Activated CD4-positive, CD25-positive, alpha-beta regulatory T cell treated with anti-CD3 and anti-CD28 coated beads, Interleukin-2, amount 50 U/mL, for 16 hours (primary cell): ENCODE results near the gene SOX15.
"Not testable (repeated sequence)": the region's sequence is repeated elsewhere in the genome, so short reads cannot be mapped to it uniquely, and the experiment has no call there.

Source experiments
- DNase-seq: peaks from one replicate; pipeline ENCODE4 v3.0.0-alpha.2; 2020; ENCODE audit warnings: low read depth, low spot score

SOX15 gene

DNA sequence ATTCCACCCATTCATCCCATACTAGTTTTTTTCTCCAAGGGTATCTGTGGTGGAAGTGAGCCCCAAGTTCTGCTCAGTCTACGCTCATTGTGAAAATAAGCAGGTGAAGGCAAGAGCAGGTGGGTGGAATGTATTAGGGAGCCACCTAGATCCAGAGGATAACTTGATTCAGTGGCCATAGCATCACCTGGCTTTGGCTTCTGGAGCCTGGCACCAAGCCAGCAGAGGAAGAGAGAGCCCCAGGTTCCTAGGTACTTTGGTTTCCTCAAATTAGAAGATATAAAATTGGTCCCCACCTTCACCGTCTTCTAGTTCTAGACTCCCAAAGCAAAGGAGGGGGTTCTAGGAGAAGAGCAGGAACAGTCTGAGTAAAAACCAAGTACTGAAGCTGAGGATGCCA lies 20.7 kb upstream of the SOX15 start:
- no peak for DNase-seq

DNA sequence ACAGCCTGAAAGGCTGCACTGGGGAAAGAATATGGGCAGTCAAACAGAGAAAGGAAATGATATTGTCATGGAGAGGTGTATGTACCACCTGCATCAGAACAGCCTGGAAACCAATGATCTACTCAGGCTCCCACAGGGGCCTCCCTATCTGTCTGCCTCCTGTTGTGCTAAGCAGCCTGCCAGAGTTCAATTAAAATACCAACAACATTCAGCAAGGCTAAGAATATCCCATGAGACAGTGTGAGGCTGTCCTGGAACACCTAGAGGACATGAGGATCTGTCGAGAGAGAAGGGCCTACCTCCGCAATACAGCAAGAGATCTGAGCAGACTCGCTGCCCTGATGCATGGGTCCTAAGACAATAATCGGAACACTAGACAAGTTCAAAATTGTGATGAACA lies 16.4 kb upstream of the SOX15 start:
- no peak for DNase-seq

DNA sequence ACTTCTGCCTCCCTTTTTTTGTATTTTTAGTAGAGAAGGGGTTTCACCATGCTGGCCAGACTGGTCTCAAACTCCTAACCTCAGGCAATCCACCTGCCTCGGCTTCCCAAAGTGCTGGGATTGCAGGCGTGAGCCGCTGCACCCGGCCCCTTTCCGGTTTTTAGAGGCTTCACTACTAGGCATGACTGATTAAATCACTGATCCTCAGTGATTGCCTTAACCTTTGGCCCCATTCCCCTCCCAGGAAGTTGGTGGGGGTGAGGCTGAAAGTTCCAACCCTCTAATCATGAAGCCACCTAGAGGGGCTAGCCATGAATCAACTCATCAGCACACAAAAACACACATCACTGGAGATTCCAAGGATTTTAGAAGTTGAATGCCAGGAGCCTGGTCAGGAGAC lies 7.7 kb upstream of the SOX15 start:
- DNase-seq = not testable (repeated sequence)

DNA sequence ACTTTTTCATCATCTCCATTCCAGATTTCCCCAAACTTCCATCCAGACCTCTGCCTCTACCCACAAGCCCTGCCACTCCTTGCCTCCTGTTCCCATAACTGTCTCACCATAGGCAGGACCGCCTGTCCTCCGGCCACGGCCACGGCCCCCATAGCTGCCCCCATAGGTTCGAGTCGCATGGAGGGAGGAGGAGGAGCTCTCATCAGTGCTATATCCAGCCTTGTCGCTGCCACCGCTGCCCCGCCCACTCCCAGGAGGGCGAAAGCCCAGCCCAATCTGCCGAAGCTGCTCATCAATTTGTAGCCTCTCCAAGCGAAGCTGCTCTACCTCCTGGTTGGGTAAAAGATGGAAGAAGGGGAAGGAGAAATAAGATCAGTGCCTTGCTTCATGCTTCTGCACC lies 3.4 kb upstream of the SOX15 start:
- DNase-seq = no peak

DNA sequence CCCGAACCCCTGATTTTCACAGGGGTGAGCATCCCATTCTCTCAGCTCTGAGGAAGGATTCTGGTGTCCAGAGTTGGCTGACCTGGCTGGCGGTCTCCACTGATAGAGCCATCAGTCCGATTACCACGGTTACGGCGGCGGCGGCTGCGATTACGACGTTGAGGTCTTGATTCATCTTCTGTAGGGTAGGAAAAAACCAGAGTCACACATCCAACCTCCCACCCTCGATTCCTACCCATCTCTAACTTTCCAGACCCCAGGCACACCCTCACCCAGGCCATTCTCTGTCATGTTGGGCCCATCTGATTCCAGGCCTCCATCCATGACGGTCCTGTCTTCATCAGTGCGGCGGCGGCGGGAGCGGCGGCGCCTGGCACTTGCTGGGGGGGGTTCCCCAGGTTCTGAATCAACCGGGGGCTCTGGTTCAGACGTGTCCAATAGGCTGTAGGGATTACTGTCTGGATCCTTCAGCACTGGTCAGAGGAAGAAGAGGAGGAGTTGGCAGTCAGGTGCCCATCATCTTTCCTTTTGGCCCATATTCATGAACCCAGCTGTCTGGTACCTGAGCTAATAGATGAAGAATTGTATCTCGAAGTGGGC lies 2.6 kb upstream of the SOX15 start:
- DNase-seq = no peak

DNA sequence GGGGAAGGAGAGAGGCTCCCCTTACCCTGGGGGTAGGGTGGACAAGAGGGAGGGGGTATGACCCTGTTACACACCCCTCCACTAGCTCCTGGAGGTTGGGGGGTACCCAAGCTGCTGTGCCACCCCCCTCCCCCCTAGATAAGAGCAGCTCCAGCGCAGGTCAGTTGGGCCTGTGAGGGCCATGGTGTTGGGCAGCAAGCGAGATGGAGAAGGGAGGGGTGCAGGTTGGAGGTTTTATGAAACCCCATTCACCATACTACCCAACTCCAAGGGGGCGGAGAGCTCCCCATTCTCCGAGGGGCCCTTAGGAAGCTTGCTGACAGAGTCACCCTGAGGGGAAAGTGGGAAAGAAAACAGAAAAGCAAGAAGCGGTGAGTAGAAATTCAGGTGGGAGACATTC lies 1.7 kb upstream of the SOX15 start:
- no peak for DNase-seq

DNA sequence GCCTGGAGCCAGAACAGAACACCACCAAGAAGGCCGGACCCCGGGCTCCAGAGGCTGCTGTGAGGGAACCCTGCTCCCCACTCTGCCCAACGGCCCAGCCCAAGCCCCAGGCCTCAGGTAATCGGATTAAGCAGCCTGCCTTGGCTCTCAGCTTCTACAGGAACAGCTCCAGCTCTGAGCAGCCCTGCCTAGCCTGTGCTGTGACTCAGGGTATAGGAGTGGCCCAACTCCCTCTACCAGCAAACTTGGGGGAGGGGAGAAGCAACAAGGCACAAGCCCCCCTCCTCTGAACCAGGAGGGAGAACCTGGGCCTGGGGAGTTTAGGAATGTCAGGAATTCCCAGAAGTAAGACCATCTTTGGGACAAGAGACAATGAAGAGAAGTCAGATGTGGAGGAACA lies 849 bp upstream of the SOX15 start:
- DNase-seq = no peak

DNA sequence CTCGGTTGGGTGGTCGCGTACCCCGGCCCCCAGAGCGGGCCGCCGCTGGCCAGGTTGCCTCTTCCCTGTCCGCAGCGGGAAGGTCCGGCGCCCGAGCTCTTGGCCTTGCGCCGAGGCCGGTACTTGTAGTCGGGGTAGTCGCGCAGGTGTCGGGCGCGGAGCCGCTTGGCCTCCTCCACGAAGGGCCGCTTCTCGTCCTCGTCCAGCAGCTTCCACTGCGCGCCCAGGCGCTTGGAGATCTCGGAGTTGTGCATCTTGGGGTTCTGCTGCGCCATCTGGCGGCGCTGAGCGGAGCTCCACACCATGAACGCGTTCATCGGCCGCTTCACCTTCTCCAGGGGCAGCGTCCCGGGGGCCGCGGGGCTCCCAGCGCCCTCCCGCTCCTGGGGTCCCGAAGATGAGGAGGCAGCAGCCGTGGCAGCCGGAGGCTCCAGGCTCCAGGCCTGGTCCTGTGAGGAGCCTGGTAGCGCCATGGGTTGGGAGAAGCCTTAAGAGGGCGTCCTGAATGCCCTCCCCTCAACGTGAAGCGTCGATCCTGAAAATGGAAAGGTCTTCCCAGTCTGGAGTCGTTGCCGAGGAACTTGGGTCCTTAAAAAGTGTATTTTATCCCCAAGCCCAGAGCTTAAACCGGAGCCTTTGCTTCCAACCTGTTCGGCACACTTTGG lies 558 bp downstream of the SOX15 start:
- no peak for DNase-seq

DNA sequence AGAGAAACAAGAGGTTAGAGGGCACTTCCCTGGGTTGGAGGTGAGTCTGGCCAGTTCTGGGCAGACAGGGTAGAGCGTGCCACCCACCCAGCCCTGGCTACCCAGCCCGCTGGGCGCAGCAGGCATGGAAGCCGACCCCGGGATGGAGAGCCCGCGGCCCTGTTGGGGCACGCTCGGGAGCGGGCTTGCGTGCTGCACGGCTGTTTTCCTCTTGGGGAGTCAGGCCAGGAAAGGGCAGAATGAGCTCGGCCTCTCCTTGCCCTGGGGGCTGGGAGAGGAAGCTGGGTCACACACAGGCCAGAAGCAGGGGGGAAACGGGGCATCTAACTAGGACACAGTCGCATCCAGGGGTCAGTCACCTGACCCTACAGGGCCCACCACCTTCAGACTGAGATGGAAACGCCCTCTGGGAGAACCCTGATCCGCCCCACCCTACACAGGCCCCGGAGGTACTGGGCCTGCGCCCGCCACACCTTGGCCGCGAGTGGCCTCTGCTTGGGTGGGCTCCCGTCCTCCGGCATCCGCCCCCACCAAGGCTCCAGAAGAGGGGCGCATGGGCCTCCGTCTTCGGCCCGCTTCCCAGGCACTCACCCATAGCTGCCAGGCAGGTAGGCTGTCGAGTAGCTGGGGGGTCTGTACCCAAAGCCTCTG lies 1.2 kb downstream of the SOX15 start:
- no peak for DNase-seq

DNA sequence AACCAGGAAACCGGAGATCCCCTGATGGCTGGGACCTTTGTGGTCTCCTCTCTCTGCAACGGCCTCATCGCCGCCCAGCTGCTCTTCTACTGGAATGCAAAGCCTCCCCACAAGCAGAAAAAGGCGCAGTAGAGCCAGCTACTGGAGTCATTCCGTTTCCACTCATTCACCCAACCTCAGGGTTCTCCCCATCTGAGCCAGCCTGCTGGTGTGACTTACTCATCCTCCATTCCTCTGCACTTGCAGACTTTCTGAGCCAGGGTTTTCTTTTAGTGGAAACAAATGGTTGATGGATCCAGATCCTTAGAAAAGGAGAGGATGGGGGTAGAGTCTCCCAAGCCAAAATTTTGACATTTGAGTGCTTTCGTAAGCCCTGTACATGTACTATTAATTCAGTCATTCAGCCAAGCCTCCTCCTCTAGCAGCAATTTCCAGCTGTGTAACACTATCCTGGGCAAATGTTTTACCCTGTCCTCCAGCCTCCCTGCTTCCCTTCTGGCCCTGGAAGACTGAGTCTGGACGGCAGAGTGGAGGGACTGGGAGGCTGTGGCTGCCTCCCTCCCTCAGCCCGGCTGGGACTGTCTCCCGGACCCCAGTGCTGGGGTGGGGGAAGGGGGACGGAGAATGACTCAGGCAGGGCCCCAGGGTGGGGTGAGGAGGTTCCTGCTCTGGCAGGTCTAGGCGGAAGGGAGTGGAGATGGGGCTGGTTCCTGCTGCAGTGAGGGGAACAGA lies 2.3 kb downstream of the SOX15 start:
- no peak for DNase-seq

DNA sequence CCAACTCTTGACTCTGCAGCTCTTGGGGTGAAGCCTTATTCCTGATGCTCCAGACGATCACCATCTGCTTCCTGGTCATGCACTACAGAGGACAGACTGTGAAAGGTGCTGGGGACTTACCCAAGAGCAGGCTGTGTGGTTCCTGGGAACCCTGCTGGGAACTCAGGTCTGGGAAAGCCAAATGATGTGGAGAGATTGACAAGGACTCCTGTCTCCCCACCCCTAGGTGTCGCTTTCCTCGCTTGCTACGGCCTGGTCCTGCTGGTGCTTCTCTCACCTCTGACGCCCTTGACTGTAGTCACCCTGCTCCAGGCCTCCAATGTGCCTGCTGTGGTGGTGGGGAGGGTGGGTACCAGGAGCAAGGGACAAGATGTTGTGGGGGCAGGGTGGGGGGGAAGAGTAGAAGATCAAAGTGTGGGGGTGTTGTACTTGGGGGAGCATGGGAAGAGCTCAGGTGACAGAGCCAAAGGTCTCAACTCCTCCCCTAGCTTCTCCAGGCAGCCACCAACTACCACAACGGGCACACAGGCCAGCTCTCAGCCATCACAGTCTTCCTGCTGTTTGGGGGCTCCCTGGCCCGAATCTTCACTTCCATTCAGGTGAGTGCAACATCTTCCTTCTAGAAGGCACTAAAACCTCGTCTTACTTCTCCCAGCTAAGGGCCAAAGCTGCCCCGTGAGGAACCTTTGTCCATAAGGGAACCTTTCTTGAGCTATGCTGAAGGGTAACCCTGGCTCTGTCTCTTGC lies 3.0 kb downstream of the SOX15 start:
- DNase-seq = no peak

DNA sequence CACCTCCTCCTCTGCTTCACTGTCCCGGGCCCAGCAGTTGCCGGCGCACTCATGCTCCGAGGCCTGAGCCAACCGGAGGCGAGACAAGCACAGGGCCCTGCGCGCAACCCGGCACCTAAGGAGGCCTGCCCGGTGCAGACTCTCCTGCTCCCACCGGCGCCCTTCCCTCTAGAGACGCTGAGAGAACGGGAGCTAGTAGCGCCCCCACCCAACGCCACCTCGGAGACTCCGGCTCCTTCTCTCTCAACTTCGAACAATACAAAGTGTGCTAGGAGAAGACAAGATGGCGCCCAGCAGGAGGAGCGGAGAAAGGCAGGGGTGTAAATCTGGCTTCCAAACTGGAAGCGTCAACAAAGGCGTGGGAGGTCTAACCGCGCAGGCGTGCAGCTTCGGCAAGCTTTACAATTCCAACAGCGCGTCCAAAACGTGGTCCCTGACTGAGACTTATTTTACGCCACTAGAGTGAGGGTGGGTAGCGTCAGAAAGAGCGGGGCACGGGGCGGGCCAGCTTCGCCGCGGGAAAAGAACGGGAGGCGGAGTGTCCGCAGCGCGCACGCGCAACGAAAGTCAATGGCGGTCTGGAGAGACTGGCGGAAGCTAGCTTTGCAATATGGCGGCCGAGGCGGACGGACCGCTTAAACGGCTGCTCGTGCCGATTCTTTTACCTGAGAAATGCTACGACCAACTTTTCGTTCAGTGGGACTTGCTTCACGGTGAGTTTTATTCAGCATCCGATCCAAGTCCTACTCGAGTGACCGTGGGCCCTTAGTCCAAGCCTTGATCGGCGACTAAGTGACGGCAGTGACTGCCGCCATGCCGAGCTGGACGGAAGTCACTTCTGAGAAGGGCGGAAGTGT lies 6.4 kb downstream of the SOX15 start, which contains the start of gene MPDU1:
MPDU1 (plus strand) TSS at position 600 of the 857 bp plus-strand sequence; CDS start at position 611, 11 bp downstream.
- DNase-seq = peak; percentile 87

DNA sequence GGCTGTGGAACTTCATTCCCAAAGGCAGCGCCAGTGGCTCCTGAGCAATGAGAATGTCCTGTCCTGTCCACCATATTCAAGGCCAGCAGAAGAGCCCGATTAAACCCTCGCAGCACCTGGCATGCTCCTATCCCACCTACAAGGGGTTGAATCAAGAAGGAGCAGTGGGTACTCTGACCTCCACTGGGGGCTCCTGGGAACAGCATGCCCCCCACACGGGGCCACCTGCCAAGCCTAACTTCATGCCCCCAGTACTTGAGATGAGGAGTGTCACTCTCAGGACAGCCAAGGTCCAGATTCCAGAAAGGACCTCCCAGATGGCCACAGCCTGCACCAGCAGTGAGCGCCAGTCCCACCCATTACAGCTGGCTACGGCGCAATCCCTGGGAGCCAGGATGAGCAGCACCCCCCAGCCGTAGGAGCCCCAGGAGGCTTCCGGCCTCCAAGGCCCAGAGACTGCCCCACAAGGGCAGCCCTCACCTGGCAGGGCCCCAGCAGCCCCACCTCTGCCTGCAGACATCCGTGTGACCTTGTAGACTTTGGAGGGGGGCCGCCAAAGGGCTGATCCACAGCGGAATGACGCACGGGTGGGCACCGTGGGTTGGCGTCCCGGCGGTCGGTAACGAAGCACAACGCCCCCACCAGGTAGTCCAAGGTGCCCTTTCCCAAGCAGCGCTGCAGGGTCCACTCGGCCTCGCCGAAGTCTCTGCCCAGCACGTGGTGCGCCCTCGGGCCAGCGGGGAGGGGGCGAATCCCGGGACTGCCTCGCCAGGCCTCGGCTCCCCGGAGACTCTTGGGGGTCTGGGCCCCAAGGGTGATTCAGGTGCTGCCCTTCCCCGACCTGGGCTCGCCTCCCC lies 7.3 kb downstream of the SOX15 start:
- DNase-seq = no peak

DNA sequence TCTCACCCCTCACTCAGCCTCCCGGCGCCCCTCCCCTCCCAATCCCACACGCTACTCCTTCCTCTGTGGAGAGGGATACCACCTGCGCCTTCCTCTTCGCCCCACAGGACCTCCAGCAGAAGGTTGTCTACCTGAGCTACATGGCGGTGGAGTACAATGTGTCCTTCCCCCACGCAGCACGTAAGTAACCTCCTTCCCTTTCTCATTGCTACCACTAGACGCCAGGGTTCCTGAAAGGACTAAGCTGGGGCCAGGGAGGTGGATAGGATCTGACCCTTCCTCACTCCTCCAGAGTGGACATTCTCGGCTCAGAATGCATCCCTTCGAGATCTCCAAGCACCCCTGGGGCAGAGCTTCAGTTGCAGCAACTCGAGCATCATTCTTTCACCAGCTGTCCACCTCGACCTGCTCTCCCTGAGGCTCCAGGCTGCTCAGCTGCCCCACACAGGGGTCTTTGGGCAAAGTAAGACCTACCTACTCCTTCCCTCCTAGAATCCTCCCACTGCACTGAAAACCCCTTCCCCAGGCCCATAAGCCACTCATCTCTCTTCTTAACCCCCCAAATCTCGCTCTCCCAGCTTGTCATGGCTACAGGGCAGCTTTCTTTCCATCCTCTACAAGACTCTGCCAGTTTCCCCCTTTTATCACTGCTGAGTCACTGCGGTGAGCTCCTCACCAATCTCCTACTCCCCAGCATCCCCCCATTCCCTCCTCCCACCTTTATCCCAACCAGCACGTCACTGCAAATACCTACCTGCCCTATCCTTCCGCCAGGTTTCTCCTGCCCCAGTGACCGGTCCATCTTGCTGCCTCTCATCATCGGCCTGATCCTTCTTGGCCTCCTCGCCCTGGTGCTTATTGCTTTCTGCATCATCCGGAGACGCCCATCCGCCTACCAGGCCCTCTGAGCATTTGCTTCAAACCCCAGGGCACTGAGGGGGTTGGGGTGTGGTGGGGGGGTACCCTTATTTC lies 9.0 kb downstream of the SOX15 start:
- no peak for DNase-seq

DNA sequence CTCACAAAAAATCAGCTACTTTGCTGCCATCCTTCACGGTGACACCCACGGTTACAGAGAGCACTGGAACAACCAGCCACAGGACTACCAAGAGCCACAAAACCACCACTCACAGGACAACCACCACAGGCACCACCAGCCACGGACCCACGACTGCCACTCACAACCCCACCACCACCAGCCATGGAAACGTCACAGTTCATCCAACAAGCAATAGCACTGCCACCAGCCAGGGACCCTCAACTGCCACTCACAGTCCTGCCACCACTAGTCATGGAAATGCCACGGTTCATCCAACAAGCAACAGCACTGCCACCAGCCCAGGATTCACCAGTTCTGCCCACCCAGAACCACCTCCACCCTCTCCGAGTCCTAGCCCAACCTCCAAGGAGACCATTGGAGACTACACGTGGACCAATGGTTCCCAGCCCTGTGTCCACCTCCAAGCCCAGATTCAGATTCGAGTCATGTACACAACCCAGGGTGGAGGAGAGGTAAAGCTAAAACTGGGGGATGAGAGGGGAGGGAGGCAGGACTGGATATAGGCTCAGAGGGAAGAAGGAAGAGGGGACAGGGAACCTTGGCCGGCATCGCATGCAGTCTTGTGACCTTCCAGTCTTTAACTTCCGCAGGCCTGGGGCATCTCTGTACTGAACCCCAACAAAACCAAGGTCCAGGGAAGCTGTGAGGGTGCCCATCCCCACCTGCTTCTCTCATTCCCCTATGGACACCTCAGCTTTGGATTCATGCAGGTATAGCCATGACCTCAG lies 9.9 kb downstream of the SOX15 start:
- DNase-seq = no peak

DNA sequence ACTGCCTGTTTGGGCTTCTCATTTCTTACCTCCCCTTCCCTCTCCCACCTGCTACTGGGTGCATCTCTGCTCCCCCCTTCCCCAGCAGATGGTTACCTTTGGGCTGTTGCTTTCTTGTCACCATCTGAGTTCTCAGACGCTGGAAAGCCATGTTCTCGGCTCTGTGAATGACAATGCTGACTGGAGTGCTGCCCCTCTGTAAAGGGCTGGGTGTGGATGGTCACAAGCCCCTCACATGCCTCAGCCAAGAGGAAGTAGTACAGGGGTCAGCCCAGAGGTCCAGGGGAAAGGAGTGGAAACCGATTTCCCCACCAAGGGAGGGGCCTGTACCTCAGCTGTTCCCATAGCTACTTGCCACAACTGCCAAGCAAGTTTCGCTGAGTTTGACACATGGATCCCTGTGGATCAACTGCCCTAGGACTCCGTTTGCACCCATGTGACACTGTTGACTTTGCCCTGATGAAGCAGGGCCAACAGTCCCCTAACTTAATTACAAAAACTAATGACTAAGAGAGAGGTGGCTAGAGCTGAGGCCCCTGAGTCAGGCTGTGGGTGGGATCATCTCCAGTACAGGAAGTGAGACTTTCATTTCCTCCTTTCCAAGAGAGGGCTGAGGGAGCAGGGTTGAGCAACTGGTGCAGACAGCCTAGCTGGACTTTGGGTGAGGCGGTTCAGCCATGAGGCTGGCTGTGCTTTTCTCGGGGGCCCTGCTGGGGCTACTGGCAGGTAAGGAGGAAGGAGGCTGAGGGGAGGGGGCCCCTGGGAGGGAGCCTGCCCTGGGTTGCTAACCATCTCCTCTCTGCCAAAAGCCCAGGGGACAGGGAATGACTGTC lies 10.7 kb downstream of the SOX15 start, which contains the start of gene CD68:
CD68 (plus strand) TSS at position 638 of the 833 bp plus-strand sequence; CDS start at position 678, 40 bp downstream.
- no peak for DNase-seq
